Measurements from ENCODE around the gene CDC34. TPM values are rescaled to one million over a fixed set of nuclear protein-coding genes. Genes with fewer than 3 reads are reported as not detected.

Gene CDC34
- total and polyA plus RNA-seq, 9 of the 15 experiments (the other 6 are each of a cell fraction or from before 2014, with no cell fraction given) = 0.80 to 203 (median 65.5) TPM

- 0 out of 4 replicates have a peak, but pooled peaks of 1 of the 2 experiments have one; percentile 60 for TF ChIP-seq UBTF (IDR thresholded peaks at IDR 0.05; ENCODE audit: borderline replicate concordance in 1 of 2, low read depth in 2 of 2, low read length in 2 of 2)
- TF ChIP-seq BRCA1 (IDR thresholded peaks at IDR 0.05) = no peak
- TF ChIP-seq BRCA1 (CRISPR knock-in tag; IDR thresholded peaks at IDR 0.05) = 0 out of 2 replicates have a peak, but pooled peaks have one; percentile 58
- no peak for TF ChIP-seq NELFE (IDR thresholded peaks at IDR 0.05; ENCODE audit: insufficient read depth, insufficient read length)
- TF ChIP-seq AFF1 (IDR thresholded peaks at IDR 0.05; ENCODE audit: low read depth in 1 of 2, partially characterized antibody in 2 of 2) = peak in 1 of 2 experiments; percentile 46
- peak; percentile 70 for TF ChIP-seq CREM (IDR thresholded peaks at IDR 0.05; ENCODE audit: low read depth)
- no peak; the same call in 1 of the 2 replicates for TF ChIP-seq NR2C2 (CRISPR knock-in tag; IDR thresholded peaks at IDR 0.05)
- TF ChIP-seq NR2C2 (tag; IDR thresholded peaks at IDR 0.05) = peak; percentile 81
- TF ChIP-seq ZNF830 (CRISPR knock-in tag; IDR thresholded peaks at IDR 0.05) = no peak
- no peak for TF ChIP-seq ZNF445 (CRISPR knock-in tag; IDR thresholded peaks at IDR 0.05; ENCODE audit: low read depth)
- TF ChIP-seq ARID4B (CRISPR knock-in tag; IDR thresholded peaks at IDR 0.05) = peak; percentile 63
- TF ChIP-seq STAG1 (CRISPR knock-in tag; IDR thresholded peaks at IDR 0.05; ENCODE audit: borderline replicate concordance) = peak; percentile 25; the same call in 1 of the 2 replicates
- 0 out of 2 replicates have a peak, but pooled peaks have one; percentile 59 for TF ChIP-seq ZBTB2 (IDR thresholded peaks at IDR 0.05)
- no peak for TF ChIP-seq NEUROD1 (IDR thresholded peaks at IDR 0.05; ENCODE audit: borderline replicate concordance, low read depth, low read length, partially characterized antibody)
Measured at GRCh38 chr19:532561-533363, 1.2 kb downstream of the CDC34 start (continued).

All from K562 (cell line).